Stimulated activated CD8-positive, alpha-beta memory T cell treated with anti-CD3 and anti-CD28 coated beads, Interleukin-7, amount 100 ng/mL, for 4 hours (primary cell): ENCODE results near the gene NRAS.

Source experiments
- DNase-seq, 2 donors: peaks; one replicate each; pipeline ENCODE4 v3.0.0-alpha.2; 2020; ENCODE audit warnings: low read depth in 2 of 2

The NRAS gene

GRCh38 chr1:114716304-114717170 is at the start of gene NRAS:
TSS of gene NRAS (minus strand) at chr1:114716771. CDS start at chr1:114716160, 611 bp downstream.
- peak; percentile 93 to 94 for DNase-seq

GRCh38 chr1:114764689-114765088 is 48.1 kb upstream of the NRAS start:
- no peak for DNase-seq

- DNase-seq: no peak
Measured at GRCh38 chr1:114758256-114758832, 41.8 kb upstream of the NRAS start.

DNA sequence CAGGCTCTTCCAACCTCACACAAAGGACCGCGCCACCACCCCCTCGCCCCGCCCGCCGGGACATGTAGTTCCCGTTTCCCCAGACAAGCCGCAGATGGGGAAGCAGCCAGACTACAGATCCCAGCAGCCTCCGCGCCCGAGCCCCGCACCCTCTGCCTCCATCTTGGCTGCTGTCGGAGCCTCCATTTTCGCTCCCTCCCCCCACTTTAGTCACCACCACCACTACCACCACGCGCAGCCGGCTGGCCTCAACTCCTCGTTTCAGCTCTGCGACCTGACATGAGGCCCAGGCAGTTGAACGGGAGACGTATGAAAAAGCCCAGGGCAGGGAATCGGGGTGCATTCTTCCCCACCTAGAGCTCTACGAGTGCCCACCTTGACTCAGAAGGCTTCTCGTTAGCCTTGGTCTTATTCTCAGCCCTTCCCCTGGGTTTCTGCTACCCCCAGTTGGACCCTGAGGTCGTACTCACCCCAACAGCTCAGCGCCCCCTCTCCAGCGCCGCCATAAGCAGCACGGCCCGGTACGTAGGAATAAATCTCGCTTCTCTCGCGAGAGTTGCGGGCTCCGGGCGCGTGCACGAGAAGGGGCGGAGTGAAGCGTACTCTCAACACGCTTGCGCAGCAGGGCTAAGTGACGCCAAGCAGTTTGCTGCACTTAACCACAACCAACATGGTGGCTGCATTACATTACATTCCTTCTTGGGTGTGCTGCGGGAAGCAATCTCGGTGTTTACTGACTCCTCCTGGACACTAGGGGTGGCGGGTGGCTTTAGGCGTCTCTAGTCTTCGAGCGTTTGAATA is 41.1 kb upstream of the NRAS start, which contains the start of gene CSDE1:
Gene CSDE1, minus strand, starts transcription at position 530 of the 801 bp plus-strand sequence. CDS start 18,094 bp downstream, outside the sequence.
- peak; percentile 94 to 96 for DNase-seq

GRCh38 chr1:114756949-114757454 is 40.4 kb upstream of the NRAS start:
- DNase-seq: no peak

GRCh38 chr1:114756009-114756892 is 39.7 kb upstream of the NRAS start:
- no peak for DNase-seq

DNA sequence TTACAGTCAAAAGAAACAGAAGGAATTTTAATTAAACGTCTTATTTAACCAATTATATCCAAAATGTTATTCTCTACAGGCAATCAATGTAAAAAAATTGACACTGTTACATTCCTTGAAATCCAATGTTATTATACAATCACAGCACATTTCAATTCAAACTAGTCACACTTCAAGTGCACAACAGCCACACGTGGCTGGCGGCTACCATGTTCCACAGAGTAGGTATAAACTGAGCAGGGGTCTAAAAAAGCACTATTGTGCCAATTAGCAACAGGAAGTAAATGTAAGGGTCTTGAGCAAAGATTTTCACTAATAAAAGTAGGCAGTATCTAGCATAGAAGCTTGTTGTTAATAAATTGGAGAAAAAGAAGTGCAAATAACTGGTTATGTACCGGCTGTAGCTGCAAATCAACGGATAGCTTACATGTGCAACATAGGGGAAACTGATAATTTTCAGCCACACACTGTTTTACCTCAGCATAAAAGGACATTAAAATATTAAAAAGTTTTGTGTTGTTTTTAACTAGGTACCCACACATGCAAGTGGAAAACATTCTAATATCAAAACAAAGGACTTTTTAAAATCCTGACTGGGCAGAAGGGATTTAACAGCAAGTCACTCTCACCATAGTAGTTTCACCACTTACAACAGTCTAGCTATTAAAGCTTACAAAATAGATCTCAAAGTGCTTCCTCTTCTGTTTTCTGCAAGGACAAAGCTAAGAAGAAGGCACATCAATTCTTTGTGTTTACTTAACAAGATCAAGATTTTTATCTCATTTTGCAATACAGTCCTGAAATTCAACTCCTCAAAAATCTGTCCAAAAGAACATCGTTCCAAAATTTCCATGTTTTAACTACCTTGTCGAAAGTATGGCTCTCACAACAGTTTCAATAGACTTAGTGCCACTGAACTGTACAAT is 38.7 kb upstream of the NRAS start:
- DNase-seq: no peak

GRCh38 chr1:114753702-114754101 is 37.1 kb upstream of the NRAS start:
- DNase-seq: peak in 1 of 2 donors; percentile 12

DNA sequence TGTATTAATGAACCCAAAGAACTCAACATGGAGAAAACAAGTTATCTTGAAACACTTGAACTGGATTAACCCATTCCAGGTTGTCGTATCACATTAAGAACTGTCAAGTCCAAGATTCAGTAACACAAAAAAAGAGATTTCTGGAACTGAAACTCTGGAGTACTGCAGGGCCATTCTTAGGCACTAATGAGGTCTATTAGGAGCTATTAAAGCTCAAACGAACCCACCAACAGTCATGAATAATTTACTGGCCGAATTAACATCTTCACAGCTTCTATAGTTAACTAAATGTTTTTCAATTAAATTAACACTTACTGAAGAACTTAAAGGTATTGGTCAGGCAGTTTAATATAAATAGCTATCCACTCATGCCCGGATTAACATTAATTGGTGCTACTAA is 36.6 kb upstream of the NRAS start:
- DNase-seq: no peak

GRCh38 chr1:114750780-114751179 is 34.2 kb upstream of the NRAS start:
- no peak for DNase-seq

- DNase-seq: no peak
Measured at GRCh38 chr1:114749835-114750234, 33.3 kb upstream of the NRAS start.

- DNase-seq: no peak
Measured at GRCh38 chr1:114746450-114747121, 30.0 kb upstream of the NRAS start.

- DNase-seq: no peak
Measured at GRCh38 chr1:114745291-114745690, 28.7 kb upstream of the NRAS start.

DNA sequence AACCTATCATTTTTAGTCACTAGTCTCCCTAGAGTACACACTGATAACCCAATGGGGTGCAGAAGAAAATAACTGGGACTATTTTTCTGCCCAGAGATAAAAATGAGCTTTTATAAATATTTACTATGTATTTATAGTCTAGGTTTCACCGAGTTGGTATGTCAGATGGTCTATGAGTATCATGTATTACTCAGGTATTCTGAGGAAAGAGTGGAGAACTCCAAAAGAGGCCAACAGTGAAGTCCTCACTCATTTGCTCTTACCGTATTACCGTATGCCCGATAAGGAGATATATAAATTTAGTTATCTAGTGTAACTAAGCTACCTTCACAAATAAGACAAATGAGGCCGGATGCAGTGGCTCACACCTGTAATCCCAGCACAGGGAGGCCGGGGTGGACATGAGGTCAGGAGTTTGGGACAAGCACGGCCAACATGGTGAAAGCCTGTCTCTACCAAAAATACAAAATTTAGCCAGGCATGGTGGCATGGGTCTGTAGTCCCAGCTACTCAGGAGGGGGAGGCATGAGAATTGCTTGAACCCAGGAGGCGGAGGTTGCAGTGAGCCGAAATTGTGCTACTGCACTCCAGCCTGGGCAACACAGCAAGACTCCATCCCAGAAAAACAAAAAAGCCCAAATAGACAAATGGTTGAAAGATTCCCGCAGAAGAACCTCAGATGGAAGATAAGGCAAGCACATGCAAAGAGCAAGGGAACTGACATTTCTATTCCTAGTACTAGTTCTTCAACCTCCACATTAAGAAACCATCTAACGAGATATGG is 25.6 kb upstream of the NRAS start:
- no peak for DNase-seq

DNA sequence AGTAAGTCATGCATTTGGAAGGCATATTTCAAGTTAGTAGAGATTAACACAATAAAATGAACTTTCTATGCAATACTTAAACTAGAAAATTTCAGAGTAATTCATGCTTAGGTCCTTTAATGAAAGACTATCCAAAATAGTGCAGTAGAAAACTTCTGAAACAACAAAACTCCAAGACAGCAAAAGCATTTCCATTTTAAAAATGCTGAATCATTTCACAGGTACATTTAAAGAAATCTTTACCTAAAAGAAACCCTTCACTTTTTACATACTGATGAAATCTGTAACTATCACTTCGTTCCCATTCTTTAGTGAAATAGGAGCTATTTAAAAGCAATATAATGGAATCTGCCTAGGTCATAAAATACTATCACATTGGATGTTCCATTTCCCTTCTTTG is 23.8 kb upstream of the NRAS start:
- DNase-seq: no peak

DNA sequence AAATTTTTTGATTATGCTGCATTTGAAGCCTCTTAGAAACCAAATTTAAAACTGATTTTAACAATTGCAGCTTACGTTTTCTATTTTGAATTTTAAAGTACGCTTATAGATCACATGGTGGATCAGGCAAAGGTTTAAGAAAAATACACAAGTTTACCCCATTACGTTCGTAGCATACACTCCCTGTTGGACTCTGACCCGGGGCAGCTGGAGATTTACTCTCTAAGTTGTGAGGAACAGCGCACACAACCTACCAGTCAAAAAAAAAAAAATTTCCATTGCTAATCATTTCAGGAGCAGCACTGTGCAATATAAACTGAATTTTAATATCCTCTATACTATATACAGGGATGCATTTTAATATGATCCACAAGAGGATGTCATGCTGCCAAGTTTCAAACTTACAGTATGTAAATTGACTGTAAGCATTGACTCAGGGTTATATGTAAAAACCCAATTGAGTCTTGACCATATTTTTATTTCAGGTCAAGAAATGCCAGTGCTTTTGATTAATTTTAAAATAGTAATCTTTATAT is 20.8 kb upstream of the NRAS start:
- DNase-seq: no peak

GRCh38 chr1:114735479-114735878 is 18.9 kb upstream of the NRAS start:
- no peak for DNase-seq

DNA sequence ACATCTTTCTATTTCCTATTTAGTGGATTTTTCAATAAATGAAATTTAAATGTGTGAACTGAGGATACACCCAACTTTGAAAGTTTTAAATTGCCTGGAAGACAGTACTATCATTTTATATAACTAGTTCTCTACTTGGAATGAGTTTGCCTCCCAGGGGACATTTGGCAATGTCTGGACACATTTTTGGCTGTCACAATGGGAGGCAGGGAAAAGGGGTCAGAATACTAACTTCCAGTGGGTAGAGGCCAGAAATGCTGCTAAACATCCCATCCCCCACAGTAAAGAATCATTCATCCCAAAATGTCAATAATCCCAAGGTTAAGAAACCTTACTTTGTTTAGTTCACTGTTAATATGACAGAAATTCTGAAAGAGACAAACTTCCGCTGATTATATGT is 13.2 kb upstream of the NRAS start:
- DNase-seq: no peak
